Amniotic epithelial cell (primary cell): ENCODE results near the gene QPCT.
A peak's percentile ranks its signal among the peaks of the same experiment; 100 is the strongest.

Experiments
- DNase-seq: peaks from one replicate; pipeline ENCODE4 v3.0.0-alpha.2; 2010; ENCODE audit warnings: low read depth

QPCT gene

DNA sequence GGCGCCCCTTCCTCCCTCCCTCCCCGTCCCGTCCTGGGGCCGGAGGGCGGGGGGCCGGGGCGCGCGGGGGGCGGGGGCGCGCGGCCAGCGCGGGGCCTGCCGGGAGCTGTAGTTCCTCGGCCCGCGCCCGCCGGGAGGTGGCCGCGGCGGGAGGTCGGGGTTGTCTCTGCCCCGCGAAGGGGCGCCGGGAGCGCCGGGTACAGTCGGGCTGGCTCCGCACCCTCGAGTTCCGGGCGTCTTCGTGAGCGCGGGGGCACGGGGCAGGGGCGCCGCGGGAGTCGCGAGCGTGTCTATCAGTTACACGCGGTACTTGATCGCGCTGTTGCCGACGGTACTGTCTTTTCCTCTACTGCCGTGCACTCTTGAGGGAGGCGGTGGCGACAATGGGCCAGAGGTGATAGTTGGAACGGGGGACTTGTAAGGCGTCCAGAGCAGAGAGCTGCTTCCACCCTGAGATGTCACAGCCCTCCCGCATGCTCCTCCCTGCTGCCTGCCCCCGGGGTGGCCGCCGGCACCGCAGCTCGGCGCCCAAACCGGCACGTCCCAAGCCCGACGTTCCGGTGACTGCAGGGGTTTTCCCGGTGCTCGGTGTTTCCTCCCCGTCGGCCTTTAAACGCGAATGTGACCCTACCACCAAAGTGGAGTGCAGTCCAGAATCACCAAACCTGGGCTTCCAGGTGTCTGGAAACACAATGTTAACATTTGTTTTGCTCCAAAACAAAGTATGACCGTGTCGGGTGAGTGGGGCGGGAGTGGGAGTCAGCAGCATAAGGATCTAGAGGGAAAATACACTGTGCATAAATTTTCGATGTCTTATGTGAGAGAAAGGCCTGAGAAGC, 19.4 kb upstream of the QPCT start, which contains the start of gene PRKD3:
Gene PRKD3, minus strand, starts transcription at position 48 of the 839 bp plus-strand sequence. CDS start 8,309 bp downstream, outside the sequence.
- peak; percentile 31 for DNase-seq

DNA sequence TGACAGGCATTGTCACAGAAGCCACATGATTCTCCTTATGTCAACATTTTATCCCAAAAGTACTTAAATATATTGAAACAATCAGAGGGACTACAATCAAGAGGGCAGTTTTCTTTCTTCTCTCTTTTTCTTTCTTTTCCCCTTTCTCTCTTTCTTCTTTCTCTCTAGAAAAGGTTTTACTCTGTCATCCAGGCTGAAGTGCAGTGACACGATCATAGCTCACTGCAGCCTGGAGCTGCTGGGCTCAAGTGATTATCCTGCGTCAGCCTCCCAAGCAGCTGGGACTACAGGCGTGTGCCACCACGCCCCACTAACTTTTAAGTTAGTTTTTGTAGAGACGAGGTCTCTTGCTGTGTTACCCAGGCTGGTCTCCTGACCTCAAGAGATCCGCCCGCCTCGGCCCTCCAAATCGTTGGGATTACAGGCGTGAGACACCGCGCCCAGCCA, 18.8 kb upstream of the QPCT start:
- DNase-seq: no peak

DNA sequence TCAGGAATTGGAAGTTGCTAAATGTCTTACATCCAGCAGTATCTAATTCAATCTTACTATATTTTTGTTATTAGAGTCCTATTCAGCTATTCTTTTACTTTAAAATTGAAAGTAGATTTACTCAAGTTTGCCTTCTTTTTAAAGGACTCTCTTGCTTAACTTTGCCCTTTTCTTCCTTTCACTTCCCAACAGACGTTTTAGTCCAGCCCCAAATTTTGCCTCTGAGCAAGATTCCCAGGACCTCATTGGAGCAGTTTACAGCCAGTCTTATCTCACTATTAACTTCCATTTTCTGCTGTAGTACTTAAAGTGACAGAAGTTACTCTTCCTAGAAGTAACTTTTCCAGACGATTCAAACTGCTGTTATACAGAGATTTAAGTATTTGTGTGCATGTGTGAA, 18.1 kb upstream of the QPCT start:
- DNase-seq: peak; percentile 84

DNA sequence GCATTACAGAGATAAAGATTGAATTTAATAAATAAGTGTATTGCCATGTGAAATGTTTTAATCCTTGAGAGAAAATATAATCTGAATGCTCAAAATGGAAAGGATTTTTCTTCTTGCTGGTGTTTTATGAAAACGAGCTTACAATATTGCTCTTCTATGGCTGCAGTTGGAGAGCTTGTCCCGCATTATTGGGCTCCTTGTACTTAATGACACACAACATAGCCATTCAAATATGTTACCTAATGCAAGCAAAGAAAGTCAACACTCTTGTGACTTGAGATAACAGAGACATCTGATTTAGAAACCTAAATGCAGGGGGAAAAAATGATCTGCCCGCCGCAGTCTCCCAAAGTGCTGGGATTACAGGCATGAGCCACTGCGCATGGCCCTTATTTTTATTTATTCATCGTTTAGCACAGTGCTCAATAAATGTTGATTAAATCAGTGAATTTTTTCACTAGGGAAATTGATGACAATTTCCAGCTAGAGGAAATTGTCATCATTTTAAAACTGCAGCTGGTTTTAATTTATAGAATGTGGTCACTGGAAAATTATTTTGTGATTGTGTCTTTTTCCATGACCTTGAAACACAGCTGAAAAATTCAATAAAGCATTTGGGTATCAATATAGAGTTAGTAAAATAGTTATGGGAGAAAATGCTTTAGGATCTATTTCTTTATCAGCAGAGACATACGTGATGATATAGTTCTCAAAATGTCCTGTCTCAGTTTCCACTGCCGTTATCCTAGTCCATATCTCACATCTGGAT, 17.4 kb upstream of the QPCT start:
- DNase-seq: no peak

DNA sequence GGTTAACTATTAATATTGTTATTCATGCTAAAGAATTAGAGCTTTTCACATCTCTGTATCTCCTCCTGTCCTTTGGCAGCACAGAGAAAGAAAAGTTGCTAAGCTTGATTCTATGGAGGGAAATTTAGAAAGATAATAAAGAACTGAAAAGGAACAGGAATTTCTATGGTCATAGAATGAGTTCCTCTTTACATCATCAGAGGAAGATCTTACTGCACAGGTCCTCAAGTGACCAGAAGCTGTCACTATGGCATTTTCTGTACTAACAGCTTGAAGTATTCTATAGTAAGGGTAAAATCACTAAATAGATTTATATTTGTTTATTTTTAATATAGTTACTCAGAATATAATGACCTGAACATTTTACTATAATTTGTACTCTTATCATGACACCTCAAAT, 13.7 kb upstream of the QPCT start:
- DNase-seq: no peak

DNA sequence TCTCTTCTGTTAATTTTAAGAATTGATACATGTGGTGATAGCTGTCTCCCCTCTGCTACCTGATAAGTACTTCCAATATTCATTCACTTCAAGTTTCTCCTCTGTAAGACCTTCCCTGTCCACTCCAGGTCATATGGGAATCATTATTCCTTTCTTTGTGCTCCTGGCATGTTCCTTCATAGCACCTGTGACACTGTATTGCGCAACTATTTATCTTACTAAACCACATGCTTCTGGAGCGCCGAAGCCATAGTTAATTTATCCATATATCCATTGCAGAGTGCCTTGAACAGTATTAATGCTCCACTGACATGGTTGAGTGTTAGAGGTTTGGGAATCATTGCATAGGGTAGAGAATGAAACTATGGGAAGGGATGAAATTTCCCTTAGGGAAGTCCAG, 11.9 kb upstream of the QPCT start:
- DNase-seq: no peak

DNA sequence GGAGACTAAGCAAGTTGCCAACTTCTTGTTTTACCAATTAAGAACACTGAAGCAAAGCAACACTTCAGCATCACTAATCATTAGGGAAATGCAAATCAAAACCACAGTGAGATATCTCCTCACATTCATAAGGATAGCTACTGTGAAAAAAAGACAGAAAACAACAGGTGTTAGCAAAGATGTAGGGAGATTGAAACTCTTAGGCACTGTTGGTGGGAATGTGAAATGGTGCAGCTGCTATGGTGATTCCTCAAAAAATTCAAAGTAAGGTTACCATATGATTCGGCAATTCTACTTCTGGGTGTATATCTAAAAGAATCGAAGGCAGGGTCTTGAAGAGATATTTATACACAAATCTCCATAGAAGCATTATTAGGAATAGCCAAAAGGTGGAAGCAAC, 11.2 kb upstream of the QPCT start:
- no peak for DNase-seq

DNA sequence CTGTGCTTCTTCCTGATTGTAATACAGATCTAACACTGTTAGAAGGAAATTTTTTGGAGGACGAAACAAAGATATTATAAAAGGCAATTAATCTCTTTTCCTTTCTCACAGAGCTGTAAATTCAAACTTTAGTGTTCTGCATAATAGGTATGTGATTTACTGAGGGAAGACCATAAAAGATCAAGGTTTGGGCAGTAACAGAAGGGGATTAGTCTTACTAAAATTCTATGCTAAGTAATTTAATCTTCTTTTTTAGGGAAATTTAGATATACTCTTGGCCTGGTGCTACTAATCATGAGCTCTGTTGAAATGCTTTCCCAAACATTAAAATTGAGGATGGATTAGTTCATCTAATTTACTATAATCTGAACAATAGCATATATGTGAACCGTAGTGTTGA, 8.8 kb upstream of the QPCT start:
- DNase-seq: no peak

DNA sequence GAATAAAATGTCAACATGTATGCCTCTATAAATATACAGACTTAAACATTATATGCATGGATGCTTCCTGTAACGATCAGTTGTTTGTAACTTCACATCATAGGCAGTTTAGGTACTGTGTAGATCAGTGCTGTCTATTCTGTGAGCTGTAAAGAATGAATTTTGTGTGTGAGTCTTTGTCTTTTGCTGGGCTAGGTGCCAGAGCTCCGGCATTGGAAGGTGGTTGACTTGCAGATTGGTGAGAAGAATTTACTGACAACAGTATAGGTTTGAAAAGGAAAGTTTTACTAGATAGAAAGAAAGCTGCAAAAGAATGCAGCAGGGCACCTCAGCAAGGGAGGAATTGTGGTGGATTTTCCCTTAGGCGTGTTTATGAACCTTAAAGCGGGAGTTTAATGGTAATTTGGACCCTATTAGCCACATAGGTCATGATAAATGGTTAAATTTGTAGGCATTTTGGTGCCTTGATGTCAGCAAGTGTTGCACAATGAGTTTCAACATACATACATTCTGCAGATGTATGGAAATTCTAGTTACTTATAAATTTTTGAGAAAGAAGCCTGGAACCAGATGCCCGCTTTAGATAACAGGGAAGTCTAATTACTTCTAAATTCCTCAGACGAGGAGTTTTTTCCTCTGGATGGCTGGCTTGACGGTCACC, 6.7 kb upstream of the QPCT start:
- no peak for DNase-seq

DNA sequence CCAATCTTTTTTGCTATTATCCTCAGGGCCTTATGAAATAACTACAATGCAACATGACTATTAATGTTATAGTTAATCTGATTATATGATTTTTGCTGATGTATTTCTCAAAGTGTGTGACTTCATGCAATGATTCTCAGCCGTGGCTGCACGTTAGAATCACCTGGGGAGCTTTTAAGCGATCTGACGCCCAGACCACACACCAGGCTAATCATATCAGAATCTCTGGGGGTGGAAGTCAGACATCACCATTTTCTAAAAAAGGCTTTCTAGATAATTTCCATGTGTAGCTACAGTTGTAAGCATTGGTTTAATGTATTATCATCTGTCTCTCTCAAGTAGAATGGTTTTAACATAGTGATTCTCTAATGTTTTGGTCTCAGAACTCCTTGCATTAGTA, 5.5 kb upstream of the QPCT start:
- DNase-seq: no peak

DNA sequence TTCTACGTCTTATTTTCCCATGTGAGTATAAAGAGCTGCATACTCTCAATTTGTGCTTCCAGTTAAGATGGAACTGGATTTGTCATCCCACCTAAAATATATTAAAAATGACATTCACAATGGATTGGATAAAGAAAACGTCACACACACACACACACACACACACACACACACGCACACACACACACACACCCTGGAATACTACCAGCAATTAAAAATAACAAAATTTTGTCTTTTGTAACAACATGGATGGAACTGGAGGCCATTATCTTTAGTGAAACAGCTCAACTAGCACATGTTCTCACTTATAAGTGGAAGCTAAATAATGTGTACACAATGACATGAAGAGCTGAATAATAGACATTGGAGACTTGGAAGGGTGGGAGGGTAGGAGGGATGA, 3.8 kb upstream of the QPCT start:
- no peak for DNase-seq

DNA sequence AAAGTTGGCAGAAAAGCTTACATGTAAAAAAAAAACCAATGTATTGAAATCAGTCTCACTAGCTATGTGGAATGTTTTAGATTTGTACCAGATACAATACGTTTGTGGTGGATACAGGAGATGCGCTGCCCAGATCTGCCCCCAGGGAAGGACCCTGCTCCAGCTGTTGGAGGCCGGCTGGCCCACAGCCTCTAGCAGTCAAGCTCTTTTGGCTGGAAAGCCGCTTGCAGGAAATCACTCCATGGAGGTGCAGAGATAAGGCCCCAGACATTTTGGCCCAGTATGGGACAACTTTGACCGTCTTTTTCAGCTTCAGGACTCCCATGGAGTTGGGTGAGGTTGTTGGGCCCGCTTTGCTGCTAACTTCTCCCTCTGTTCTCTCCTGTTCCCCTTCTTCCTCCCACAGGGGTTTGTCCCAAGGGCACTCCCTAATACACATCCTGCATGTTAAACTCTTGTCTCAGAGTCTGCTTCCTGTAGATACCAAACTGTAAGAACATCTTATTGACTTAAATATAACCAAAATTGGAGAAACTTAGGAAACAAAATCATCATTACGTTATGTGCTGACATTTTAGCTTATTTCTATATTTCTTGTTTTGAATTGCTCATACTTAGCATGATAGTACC, 1.7 kb upstream of the QPCT start:
- DNase-seq: no peak

DNA sequence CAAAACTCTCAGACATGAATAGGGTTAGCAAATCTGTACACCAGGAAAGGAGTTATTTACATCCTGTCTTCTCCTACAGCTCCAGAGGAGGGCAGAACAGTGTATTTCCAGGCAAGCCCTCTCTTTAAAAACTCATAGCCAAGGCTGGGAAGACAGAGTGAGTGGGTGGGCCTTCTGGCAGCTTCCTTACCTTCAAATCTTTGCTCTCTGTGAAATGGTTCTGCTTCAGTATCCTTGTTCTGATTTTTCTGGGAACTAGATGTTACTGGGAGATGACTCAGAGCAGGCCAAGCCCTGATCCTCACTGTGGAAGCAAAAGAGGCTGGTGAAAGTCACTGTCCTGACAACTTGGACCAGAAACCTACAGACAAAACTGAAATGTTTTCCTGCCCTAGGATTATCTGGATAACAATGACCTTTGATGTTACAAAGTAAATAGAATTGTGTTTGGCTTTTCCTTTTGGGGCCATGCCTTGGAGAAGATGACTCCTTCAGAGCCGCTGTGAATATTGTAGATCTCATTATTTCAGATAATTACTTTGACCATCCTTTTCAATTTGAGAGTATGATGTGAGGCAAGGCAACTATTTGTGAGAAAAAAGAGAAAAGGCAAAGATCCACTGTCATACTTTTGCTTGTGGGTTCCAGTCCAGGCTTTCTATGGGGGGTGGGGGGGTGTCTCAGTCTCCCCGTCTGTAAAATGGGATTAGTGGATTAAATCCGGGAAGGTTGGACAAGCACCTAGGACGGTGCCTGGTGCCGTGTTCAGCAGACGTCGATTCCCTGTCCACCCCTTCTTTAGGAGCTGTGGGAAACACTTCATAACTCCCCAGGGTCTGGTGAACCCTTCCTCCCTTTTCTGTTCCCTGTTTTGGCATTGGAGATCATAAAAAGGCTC, 644 bp upstream of the QPCT start:
- DNase-seq: peak; percentile 52

DNA sequence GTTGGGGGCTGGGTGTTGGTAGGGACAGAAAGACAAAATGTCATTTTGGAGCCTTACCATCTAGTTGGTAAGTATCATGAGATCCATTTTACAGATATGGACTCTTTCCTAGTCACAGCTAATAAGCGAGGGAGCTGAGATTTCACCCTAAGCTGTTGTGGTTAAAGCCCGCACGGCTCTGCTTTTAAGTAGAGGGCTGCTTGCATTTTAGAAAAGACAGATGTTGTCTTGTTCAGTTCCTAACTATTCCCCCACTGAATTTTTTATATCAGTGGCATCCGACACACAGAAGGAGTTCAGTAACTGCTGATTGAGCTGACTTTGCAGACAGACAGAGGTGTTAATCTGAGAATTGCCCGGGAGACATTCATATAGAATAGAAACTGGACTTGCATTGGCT, 3.7 kb downstream of the QPCT start:
- no peak for DNase-seq

DNA sequence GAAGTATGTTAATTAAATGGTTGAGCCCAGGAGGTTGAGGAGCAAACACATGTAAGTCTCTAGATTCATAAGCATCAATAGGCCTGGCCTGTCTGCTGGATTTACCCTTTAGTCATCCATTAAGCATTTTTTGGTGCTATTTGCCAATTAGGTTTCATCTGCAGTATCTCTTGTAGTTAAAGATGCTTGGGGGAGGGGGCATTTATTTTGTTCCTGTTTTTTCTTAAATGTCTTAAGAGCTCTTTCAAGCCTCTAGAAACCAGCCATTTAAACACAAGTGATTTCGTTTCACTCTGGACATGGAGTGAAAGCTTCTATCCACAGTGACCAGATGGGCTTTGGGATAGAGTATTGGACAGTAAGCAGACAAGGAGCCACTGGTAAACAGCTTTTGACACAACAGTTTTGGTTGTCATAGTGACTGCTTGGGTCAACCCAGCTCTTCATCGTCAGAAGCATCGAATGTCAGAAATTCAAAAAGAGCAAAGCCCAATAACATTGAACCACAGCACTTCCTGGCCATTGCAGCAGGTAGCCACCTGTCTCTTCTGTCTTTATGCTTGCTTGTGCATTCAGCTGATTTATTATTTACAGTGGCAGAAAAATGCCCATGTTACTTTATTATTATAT, 4.9 kb downstream of the QPCT start:
- no peak for DNase-seq

DNA sequence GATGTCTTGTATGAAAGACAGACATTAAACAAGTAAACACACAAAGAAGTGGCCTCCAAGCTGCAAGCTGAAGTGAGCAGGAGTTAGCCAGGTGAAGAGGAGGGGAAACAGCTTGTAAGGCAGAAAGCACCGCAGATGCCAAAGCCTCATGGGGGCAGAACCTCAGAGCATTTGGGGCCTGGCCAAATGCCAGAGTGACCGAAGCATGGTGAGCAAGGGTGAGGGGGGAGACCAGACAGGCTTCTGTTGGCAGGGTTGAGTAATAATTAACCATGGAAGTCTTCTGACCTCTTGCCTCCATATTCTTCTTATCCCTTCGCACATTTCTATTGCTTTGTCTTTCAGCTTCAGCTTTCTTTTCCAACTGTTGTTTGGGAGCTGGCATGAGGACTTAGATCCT, 5.6 kb downstream of the QPCT start:
- peak; percentile 11 for DNase-seq

DNA sequence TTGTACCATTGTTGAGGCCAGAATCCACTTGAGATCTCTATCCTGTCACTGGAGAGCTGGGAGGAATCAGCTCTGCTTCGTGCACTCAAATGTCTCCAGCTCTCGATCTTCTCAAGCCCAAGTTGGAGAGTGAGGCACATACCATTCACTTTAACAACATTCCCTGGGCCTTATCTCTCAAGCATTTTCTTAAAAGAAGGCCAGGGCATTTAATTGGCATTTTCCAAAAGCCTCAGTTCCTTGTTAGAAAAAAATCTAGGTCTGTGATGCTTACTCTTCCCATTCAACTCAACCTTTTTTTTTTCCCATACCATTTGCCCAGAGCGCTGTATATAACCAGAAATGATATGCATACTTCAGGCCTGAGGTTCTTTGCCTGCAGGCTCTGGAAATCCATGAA, 10.1 kb downstream of the QPCT start:
- no peak for DNase-seq

DNA sequence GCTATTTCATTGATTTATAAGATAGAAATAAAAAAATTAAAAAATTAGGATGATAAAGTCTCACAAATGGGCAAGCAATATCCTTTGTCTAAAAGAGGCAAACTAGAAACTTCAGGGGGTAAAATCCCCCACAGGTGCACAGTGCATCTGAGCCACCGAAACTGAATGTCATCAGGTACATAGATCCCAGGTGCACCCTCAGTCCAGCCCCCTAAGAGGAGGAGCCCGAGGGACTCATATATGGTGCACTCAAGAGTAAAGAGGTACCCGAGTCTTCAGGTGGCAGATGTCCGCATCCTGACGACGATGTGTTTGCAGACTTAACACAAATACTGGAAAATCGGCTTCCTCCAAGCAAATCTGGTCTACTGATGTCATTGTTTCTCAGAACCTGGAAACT, 11.3 kb downstream of the QPCT start:
- DNase-seq: no peak

DNA sequence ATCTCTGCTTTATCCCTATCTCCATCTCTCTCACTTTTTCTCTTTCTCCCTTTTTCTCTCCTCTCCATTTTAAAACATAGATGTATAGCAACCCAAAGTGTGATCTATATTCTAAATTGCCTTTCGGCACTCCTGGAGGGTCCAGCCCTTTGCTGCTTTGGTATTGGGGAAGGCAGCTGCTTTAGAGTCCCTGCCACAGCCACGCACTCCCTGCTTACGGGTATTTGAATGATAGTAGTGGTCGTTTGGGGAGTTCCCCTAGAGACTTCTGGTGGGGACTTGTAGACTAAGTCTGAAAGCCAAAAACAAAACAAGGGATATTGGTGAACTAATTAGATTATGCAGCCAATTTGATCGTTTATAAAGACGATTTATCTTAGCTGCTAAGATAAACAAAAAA, 11.9 kb downstream of the QPCT start:
- DNase-seq: no peak

DNA sequence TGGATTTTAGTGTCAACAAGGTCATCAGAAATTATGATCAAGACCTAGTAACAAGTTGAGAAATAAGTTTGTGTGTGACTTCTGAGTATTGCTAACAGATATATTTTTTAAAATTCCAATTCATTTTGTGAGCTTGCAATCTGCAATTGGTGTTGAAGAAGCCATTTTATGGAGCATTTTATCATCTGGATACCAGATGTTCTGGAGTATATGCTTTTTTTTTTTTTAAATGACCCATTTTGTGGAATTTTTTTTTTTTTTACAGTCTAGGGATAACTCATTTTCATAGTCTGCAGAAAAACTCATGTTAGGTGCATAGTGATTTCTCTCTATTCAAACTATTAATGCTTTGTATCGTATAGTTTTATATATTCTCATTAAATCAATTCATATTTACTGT, 12.6 kb downstream of the QPCT start:
- no peak for DNase-seq

DNA sequence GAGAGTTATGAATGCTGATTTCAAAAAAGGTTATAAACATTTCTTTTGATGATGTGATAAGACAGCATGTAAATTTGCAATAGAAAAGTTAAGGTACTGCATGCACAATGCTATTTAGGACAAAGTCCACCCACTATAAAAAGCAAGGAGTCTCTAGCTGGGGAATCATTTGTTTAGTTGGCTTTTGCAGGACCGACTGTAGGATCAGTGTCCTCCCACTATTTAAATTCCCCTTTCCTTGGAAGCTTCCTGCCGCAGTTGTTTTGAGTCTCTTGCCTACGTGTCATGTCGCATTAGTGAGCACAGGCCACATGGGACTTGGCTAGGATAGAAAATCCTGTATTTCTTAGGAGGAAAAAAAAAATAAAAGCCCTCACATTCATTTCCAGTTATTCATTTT, 13.1 kb downstream of the QPCT start:
- no peak for DNase-seq
